ENCODE measurements around the gene DCAF6. TPM values are rescaled to one million over a fixed set of nuclear protein-coding genes. Genes with fewer than 3 reads are reported as not detected.

Gene DCAF6
- total RNA-seq, 1 donor from 2014 or later = 28.6 TPM

DNA sequence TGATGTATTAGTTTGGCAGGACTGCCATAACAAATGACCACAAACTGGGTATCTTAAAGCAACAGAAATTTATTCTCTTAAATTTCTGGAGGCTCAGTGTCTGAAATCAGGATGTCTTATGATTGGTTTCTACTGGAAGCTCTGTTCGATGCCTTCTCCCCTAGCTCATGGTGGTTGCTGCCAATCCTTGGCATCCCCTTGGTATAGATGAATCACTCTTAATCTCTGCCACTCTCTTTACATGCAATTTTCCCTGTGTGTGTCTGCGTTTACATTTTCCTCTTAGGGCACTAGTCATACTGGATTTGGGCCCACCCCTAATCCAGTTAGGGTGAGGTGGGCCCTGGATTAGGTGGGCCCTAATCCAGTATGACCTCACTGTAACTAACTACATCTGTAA is 55.1 kb downstream of the DCAF6 start:
- Histone ChIP-seq H2AFZ (replicated peaks) (no peak overlapping the region), H3K79me2 (ENCODE audit: low read depth) (no peaks in the 10 kb centered on the region), H3K9ac (no peak overlapping the region), H3K36me3 (no peaks in the 10 kb centered on the region), H3K27me3 (no peaks in the 10 kb centered on the region), H3K9me3 (ENCODE audit: low read depth) (no peaks in the 10 kb centered on the region), H3K27ac (no peak overlapping the region), H3K4me3 (no peak overlapping the region), H3K4me2 (no peak overlapping the region), H3F3A (ENCODE audit: low read depth) (no peaks in the 10 kb centered on the region), H4K20me1 (ENCODE audit: low read depth) (no peaks in the 10 kb centered on the region), H3K4me1 (no peaks in the 10 kb centered on the region)
- Mint-ChIP-seq H3K9me3 (no peaks in the 10 kb centered on the region), H3K4me1 (no peaks in the 10 kb centered on the region), H3K27me3 (ENCODE audit: insufficient read depth, low read depth) (no peaks in the 10 kb centered on the region), H3K4me3 (no peak overlapping the region), H3K27ac (no peak overlapping the region), H3K36me3 (peaks cover 9% of the 10 kb centered on the region)
- DNase-seq (ENCODE audit: low spot score) = no peak
- TF ChIP-seq EZH2 (IDR thresholded peaks at IDR 0.05) = no peak
- no peak for TF ChIP-seq EZH2phosphoT487 (IDR thresholded peaks at IDR 0.05)
- TF ChIP-seq, protein P1, sequence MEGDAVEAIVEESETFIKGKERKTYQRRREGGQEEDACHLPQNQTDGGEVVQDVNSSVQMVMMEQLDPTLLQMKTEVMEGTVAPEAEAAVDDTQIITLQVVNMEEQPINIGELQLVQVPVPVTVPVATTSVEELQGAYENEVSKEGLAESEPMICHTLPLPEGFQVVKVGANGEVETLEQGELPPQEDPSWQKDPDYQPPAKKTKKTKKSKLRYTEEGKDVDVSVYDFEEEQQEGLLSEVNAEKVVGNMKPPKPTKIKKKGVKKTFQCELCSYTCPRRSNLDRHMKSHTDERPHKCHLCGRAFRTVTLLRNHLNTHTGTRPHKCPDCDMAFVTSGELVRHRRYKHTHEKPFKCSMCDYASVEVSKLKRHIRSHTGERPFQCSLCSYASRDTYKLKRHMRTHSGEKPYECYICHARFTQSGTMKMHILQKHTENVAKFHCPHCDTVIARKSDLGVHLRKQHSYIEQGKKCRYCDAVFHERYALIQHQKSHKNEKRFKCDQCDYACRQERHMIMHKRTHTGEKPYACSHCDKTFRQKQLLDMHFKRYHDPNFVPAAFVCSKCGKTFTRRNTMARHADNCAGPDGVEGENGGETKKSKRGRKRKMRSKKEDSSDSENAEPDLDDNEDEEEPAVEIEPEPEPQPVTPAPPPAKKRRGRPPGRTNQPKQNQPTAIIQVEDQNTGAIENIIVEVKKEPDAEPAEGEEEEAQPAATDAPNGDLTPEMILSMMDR (IDR thresholded peaks at IDR 0.05) = no peak

DNA sequence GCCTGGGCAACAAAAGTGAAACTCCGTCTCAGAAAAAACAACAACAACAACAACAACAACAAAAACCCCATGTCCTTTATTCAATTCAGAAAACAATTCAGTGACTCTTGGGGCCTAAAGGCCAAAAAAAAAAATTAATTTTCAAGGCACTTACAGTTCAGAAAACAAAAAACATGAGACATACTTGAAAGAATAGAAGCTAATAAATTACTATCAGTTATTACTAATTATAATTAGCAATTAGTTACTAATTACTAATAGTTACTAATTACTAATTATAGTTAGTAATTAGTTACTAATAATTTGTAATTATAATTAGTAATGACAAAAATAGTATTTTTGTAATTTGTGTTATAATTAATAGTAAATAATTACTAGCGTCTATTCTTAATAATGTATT is 57.2 kb downstream of the DCAF6 start:
- Mint-ChIP-seq H3K4me1 (no peaks in the 10 kb centered on the region), H3K27ac (no peak overlapping the region), H3K4me3 (no peak overlapping the region), H3K9me3 (no peaks in the 10 kb centered on the region), H3K36me3 (peaks cover 9% of the 10 kb centered on the region), H3K27me3 (ENCODE audit: insufficient read depth, low read depth) (no peaks in the 10 kb centered on the region)
- Histone ChIP-seq H3K27me3 (no peaks in the 10 kb centered on the region), H3K9ac (no peak overlapping the region), H3K36me3 (no peaks in the 10 kb centered on the region), H3K4me1 (no peaks in the 10 kb centered on the region), H3K4me3 (no peak overlapping the region), H3K27ac (no peak overlapping the region), H3K4me2 (no peak overlapping the region), H3F3A (ENCODE audit: low read depth) (no peaks in the 10 kb centered on the region), H3K9me3 (ENCODE audit: low read depth) (no peaks in the 10 kb centered on the region), H3K79me2 (ENCODE audit: low read depth) (no peaks in the 10 kb centered on the region), H2AFZ (replicated peaks) (no peak overlapping the region), H4K20me1 (ENCODE audit: low read depth) (no peaks in the 10 kb centered on the region)
- TF ChIP-seq EZH2 (IDR thresholded peaks at IDR 0.05) (no peak), EZH2phosphoT487 (IDR thresholded peaks at IDR 0.05) (no peak)
- TF ChIP-seq, protein P1 (IDR thresholded peaks at IDR 0.05) = no peak
- no peak for DNase-seq (ENCODE audit: low spot score)

DNA sequence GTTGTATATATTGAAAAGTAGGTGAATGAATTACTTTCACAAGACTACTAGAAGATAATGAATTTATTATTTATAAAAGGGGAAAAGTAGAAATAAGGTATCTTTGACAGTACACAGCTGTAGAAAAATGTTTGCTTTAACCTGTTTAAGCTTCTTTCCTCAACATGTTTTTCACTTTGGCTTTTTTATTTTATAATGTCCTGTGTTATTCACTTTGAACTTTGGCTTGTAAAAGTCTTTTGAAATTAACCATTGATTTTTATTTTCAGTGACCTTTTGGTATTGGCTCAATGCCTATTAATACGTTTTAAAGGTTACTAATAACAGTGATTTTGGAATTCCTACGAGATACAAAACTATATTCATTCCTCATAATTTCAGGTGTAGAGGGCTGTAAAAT is 58.1 kb downstream of the DCAF6 start:
- Histone ChIP-seq H3K4me1 (no peaks in the 10 kb centered on the region), H3K79me2 (ENCODE audit: low read depth) (no peaks in the 10 kb centered on the region), H3K4me2 (no peak overlapping the region), H3F3A (ENCODE audit: low read depth) (no peaks in the 10 kb centered on the region), H3K36me3 (no peaks in the 10 kb centered on the region), H4K20me1 (ENCODE audit: low read depth) (no peaks in the 10 kb centered on the region), H3K4me3 (no peak overlapping the region), H3K27me3 (no peaks in the 10 kb centered on the region), H2AFZ (replicated peaks) (no peak overlapping the region), H3K27ac (no peak overlapping the region), H3K9me3 (ENCODE audit: low read depth) (no peaks in the 10 kb centered on the region), H3K9ac (no peak overlapping the region)
- Mint-ChIP-seq H3K27ac (no peak overlapping the region), H3K4me1 (no peaks in the 10 kb centered on the region), H3K36me3 (peaks cover 10% of the 10 kb centered on the region), H3K9me3 (no peaks in the 10 kb centered on the region), H3K4me3 (no peak overlapping the region), H3K27me3 (ENCODE audit: insufficient read depth, low read depth) (no peaks in the 10 kb centered on the region)
- TF ChIP-seq, protein P1 (IDR thresholded peaks at IDR 0.05) = no peak
- no peak for TF ChIP-seq EZH2phosphoT487 (IDR thresholded peaks at IDR 0.05)
- TF ChIP-seq EZH2 (IDR thresholded peaks at IDR 0.05) = no peak
- no peak for DNase-seq (ENCODE audit: low spot score)
